ENCODE data around the gene SORCS1.

DNA sequence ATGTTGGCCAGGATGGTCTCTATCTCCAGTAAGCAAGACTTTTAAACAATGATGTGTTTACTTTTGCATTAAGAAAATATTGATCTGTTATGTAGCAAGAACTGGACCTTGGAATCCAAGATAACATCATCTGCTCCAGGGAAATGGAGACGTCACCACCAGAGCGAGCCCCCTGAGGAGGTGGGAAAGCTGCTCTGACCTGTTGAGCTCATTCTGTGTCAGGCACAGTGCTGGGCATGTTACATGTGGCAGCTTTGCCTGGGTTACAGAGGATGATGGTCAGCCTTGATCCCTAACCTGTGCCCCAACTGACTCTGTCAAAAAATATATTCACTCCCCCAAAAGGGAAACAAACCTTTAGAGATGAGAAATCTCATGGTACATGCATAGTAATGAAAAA is 436.3 kb downstream of the SORCS1 start:
- TF ChIP-seq, protein P1, sequence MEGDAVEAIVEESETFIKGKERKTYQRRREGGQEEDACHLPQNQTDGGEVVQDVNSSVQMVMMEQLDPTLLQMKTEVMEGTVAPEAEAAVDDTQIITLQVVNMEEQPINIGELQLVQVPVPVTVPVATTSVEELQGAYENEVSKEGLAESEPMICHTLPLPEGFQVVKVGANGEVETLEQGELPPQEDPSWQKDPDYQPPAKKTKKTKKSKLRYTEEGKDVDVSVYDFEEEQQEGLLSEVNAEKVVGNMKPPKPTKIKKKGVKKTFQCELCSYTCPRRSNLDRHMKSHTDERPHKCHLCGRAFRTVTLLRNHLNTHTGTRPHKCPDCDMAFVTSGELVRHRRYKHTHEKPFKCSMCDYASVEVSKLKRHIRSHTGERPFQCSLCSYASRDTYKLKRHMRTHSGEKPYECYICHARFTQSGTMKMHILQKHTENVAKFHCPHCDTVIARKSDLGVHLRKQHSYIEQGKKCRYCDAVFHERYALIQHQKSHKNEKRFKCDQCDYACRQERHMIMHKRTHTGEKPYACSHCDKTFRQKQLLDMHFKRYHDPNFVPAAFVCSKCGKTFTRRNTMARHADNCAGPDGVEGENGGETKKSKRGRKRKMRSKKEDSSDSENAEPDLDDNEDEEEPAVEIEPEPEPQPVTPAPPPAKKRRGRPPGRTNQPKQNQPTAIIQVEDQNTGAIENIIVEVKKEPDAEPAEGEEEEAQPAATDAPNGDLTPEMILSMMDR (IDR thresholded peaks at IDR 0.05; ENCODE audit: low read depth, low read length, poor library complexity, severe bottlenecking): no peak
- no peak for TF ChIP-seq EZH2phosphoT487 (IDR thresholded peaks at IDR 0.05; ENCODE audit: borderline replicate concordance, low read length)
